ENCODE measurements around the gene TUBB1.

The TUBB1 gene

DNA sequence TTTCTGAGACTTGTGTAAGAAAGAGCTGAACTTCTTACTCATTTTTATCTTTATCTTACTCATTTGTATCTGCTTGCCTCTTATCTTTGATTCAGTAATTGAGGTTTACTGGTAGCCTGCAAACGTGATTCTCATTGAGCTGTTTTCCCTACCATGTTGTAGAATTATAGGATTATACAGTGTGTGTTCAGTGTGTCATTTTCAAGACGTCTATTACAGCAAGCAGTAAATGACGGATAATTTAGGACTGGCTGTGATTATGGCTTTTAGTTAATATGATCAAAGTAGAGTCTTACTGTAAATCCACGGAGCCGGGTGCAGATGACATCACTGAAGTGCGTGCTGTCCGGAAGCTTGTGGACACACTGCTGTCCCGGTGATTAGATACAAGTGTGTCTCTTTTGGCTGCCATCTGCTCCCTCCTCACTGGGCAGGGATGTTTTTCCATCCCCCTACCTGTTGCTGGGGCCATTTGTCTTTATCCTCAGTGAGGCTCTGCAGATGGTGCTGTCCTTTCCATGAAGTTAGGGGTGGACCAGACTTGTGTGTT lies 32.2 kb upstream of the TUBB1 start:
- H3K27ac ChIP-seq (ENCODE audit: low read depth, low read length): no peak overlapping the region
- H3K9ac ChIP-seq (ENCODE audit: low read length): no peak overlapping the region
- no peak overlapping the region for H3K4me2 ChIP-seq (ENCODE audit: low read length)
- peaks cover 20% of the 10 kb centered on the region for H3K36me3 ChIP-seq (ENCODE audit: control insufficient read depth, insufficient read depth, low read length)
- no peak overlapping the region for H3K4me3 ChIP-seq (ENCODE audit: low read length)
- no peak overlapping the region for H2BK120ac ChIP-seq (ENCODE audit: low read depth, low read length)
- H3K23ac ChIP-seq (ENCODE audit: low read length): no peak overlapping the region
- no peak overlapping the region for H2BK5ac ChIP-seq (ENCODE audit: low read length)
- peaks cover 26% of the 10 kb centered on the region for H3K79me1 ChIP-seq (ENCODE audit: low read length)
- no peak overlapping the region for H2BK15ac ChIP-seq (replicated peaks; ENCODE audit: low read depth)
- H3K4ac ChIP-seq (ENCODE audit: low read depth, low read length): no peak overlapping the region
- H4K5ac ChIP-seq (ENCODE audit: low read length): no peak overlapping the region
- H4K8ac ChIP-seq (ENCODE audit: low read depth, low read length): no peak overlapping the region
- H3K79me2 ChIP-seq (ENCODE audit: control insufficient read depth, insufficient read depth, low read length): peaks cover 30% of the 10 kb centered on the region
- H3K4me1 ChIP-seq (ENCODE audit: control insufficient read depth, low read depth, low read length): peaks cover 8% of the 10 kb centered on the region
- H3K18ac ChIP-seq (ENCODE audit: low read length): no peak overlapping the region
- no peaks in the 10 kb centered on the region for H3K27me3 ChIP-seq (ENCODE audit: insufficient read depth, low read length, poor library complexity)
- no CpG with 5 or more reads among the region's 8 CpGs for WGBS (ENCODE audit: extremely low coverage, insufficient coverage, low lambda C conversion rate)
- no peak overlapping the region for H2AK5ac ChIP-seq (ENCODE audit: low read length)
- no peak overlapping the region for H3K56ac ChIP-seq (ENCODE audit: low read length)
- no peak for DNase-seq

DNA sequence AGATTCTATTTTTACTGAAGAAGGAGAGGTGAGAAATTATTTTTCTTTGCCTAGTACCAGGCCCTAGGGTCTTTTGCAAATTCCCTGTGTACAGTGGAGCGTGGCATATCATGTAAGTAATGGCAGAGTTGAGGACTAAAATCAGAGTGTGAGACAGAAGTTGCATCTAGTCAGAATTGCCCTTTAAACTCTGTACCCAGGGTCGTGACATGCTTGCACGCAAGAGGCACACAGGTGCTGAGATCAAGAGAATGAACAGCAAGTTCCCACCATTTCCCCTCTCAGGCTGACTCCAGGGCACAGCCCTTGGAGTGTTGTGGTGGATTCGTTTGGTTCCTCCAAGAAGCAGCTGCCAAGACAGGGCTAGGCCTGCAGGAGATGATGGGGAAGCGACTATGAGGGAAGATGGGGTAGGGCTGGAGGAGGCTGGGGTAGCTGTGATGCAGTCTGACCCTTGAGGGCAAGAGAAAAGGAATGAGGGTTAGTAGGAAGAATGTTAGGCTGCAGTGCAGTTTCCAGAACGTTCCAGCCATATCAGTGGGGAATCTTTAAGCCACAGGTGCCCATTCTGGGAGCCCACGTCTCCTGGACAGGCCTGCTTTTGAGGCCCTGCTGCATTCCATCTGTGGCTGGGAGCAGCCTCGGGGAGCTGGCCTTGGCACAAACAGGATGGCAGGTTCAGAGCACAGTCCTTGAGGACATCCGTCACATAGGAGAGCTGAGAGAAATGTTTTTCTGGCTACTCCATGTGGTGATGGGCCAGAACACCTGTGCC lies 31.3 kb upstream of the TUBB1 start:
- H2BK15ac ChIP-seq (replicated peaks; ENCODE audit: low read depth): no peak overlapping the region
- H3K36me3 ChIP-seq (ENCODE audit: control insufficient read depth, insufficient read depth, low read length): peaks cover 23% of the 10 kb centered on the region
- no peak overlapping the region for H3K18ac ChIP-seq (ENCODE audit: low read length)
- no peak overlapping the region for H2BK120ac ChIP-seq (ENCODE audit: low read depth, low read length)
- H4K5ac ChIP-seq (ENCODE audit: low read length): no peak overlapping the region
- no peak overlapping the region for H3K9ac ChIP-seq (ENCODE audit: low read length)
- peaks cover 22% of the 10 kb centered on the region for H3K79me2 ChIP-seq (ENCODE audit: control insufficient read depth, insufficient read depth, low read length)
- H4K8ac ChIP-seq (ENCODE audit: low read depth, low read length): no peak overlapping the region
- DNase-seq: no peak
- H3K23ac ChIP-seq (ENCODE audit: low read length): no peak overlapping the region
- H3K4ac ChIP-seq (ENCODE audit: low read depth, low read length): no peak overlapping the region
- no CpG with 5 or more reads among the region's 9 CpGs for WGBS (ENCODE audit: extremely low coverage, insufficient coverage, low lambda C conversion rate)
- H2AK5ac ChIP-seq (ENCODE audit: low read length): no peak overlapping the region
- H3K56ac ChIP-seq (ENCODE audit: low read length): no peak overlapping the region
- peaks cover 6% of the 10 kb centered on the region for H3K4me1 ChIP-seq (ENCODE audit: control insufficient read depth, low read depth, low read length)
- H3K27me3 ChIP-seq (ENCODE audit: insufficient read depth, low read length, poor library complexity): no peaks in the 10 kb centered on the region
- H3K79me1 ChIP-seq (ENCODE audit: low read length): peaks cover 20% of the 10 kb centered on the region
- no peak overlapping the region for H2BK5ac ChIP-seq (ENCODE audit: low read length)
- no peak overlapping the region for H3K4me2 ChIP-seq (ENCODE audit: low read length)
- H3K27ac ChIP-seq (ENCODE audit: low read depth, low read length): no peak overlapping the region
- H3K4me3 ChIP-seq (ENCODE audit: low read length): no peak overlapping the region

- peaks cover 19% of the 10 kb centered on the region for H3K79me1 ChIP-seq (ENCODE audit: low read length)
- H2BK15ac ChIP-seq (replicated peaks; ENCODE audit: low read depth): no peak overlapping the region
- no peak overlapping the region for H2AK5ac ChIP-seq (ENCODE audit: low read length)
- WGBS (ENCODE audit: extremely low coverage, insufficient coverage, low lambda C conversion rate): no CpG with 5 or more reads among the region's 6 CpGs
- no peak overlapping the region for H4K5ac ChIP-seq (ENCODE audit: low read length)
- H3K27me3 ChIP-seq (ENCODE audit: insufficient read depth, low read length, poor library complexity): no peaks in the 10 kb centered on the region
- peaks cover 21% of the 10 kb centered on the region for H3K79me2 ChIP-seq (ENCODE audit: control insufficient read depth, insufficient read depth, low read length)
- H2BK120ac ChIP-seq (ENCODE audit: low read depth, low read length): no peak overlapping the region
- no peak overlapping the region for H3K9ac ChIP-seq (ENCODE audit: low read length)
- H4K8ac ChIP-seq (ENCODE audit: low read depth, low read length): no peak overlapping the region
- DNase-seq: no peak
- no peak overlapping the region for H3K27ac ChIP-seq (ENCODE audit: low read depth, low read length)
- no peak overlapping the region for H3K56ac ChIP-seq (ENCODE audit: low read length)
- H3K4me3 ChIP-seq (ENCODE audit: low read length): no peak overlapping the region
- H3K4me1 ChIP-seq (ENCODE audit: control insufficient read depth, low read depth, low read length): peaks cover 6% of the 10 kb centered on the region
- H3K4ac ChIP-seq (ENCODE audit: low read depth, low read length): no peak overlapping the region
- H3K18ac ChIP-seq (ENCODE audit: low read length): no peak overlapping the region
- H2BK5ac ChIP-seq (ENCODE audit: low read length): no peak overlapping the region
- H3K36me3 ChIP-seq (ENCODE audit: control insufficient read depth, insufficient read depth, low read length): peaks cover 27% of the 10 kb centered on the region
- H3K4me2 ChIP-seq (ENCODE audit: low read length): no peak overlapping the region
- H3K23ac ChIP-seq (ENCODE audit: low read length): no peak overlapping the region
Observed at GRCh38 chr20:58988565-58988882, 30.7 kb upstream of the TUBB1 start.

- H2BK5ac ChIP-seq (ENCODE audit: low read length): no peak overlapping the region
- H4K8ac ChIP-seq (ENCODE audit: low read depth, low read length): no peak overlapping the region
- H3K4ac ChIP-seq (ENCODE audit: low read depth, low read length): no peak overlapping the region
- H3K56ac ChIP-seq (ENCODE audit: low read length): no peak overlapping the region
- no peak overlapping the region for H2BK15ac ChIP-seq (replicated peaks; ENCODE audit: low read depth)
- no peak overlapping the region for H3K23ac ChIP-seq (ENCODE audit: low read length)
- no peak overlapping the region for H3K4me2 ChIP-seq (ENCODE audit: low read length)
- H3K4me1 ChIP-seq (ENCODE audit: control insufficient read depth, low read depth, low read length): peaks cover 1% of the 10 kb centered on the region
- H3K27ac ChIP-seq (ENCODE audit: low read depth, low read length): no peak overlapping the region
- H3K4me3 ChIP-seq (ENCODE audit: low read length): no peak overlapping the region
- no CpG with 5 or more reads among the region's 10 CpGs for WGBS (ENCODE audit: extremely low coverage, insufficient coverage, low lambda C conversion rate)
- H2BK120ac ChIP-seq (ENCODE audit: low read depth, low read length): no peak overlapping the region
- no peak overlapping the region for H4K5ac ChIP-seq (ENCODE audit: low read length)
- no peaks in the 10 kb centered on the region for H3K27me3 ChIP-seq (ENCODE audit: insufficient read depth, low read length, poor library complexity)
- H3K79me1 ChIP-seq (ENCODE audit: low read length): peaks cover 14% of the 10 kb centered on the region
- DNase-seq: no peak
- H2AK5ac ChIP-seq (ENCODE audit: low read length): no peak overlapping the region
- no peak overlapping the region for H3K9ac ChIP-seq (ENCODE audit: low read length)
- H3K36me3 ChIP-seq (ENCODE audit: control insufficient read depth, insufficient read depth, low read length): peaks cover 31% of the 10 kb centered on the region
- H3K79me2 ChIP-seq (ENCODE audit: control insufficient read depth, insufficient read depth, low read length): peaks cover 14% of the 10 kb centered on the region
- H3K18ac ChIP-seq (ENCODE audit: low read length): no peak overlapping the region
Observed at GRCh38 chr20:58989196-58989595, 30.0 kb upstream of the TUBB1 start.

DNA sequence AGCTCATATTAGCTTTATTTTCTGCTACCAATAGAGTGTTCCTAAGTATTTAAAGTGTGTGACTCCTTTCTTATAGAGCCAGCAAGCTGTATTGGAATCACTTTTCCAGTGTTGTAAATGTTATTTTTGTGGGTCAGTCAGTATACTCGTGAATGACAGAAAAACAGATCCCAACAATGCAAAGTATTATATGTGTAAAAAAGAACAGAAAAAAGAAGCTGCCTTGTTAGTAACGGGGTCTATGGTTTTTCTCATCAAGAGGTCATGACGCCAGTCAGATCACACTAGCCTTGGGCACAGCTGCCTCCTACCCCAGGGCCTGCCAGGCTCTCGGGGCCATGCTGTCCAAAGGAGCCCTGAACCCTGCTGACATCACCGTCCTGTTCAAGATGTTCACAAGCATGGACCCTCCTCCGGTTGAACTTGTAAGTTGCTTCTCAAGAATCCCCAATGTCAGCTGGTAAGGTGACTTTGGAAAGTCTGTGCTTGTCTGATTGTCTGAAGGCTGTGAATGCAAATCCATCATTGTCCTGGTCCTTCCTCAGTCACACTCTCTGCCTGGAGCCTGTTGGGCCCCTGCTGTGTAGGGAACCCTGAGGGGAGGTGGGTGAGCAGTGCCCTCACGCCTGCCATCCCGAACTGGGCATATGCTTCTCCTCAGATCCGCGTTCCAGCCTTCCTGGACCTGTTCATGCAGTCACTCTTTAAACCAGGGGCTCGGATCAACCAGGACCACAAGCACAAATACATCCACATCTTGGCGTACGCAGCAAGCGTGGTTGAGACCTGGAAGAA lies 28.4 kb upstream of the TUBB1 start:
- Histone ChIP-seq H3K27ac (ENCODE audit: low read depth, low read length) (no peak overlapping the region), H3K79me1 (ENCODE audit: low read length) (no peaks in the 10 kb centered on the region), H3K4me2 (ENCODE audit: low read length) (no peak overlapping the region), H3K27me3 (ENCODE audit: insufficient read depth, low read length, poor library complexity) (no peaks in the 10 kb centered on the region), H4K5ac (ENCODE audit: low read length) (no peak overlapping the region), H3K4ac (ENCODE audit: low read depth, low read length) (no peak overlapping the region), H3K36me3 (ENCODE audit: control insufficient read depth, insufficient read depth, low read length) (peaks cover 35% of the 10 kb centered on the region), H2BK5ac (ENCODE audit: low read length) (no peak overlapping the region), H4K8ac (ENCODE audit: low read depth, low read length) (no peak overlapping the region), H3K23ac (ENCODE audit: low read length) (no peak overlapping the region), H3K9ac (ENCODE audit: low read length) (no peak overlapping the region), H3K4me3 (ENCODE audit: low read length) (no peak overlapping the region), H2AK5ac (ENCODE audit: low read length) (no peak overlapping the region), H3K56ac (ENCODE audit: low read length) (no peak overlapping the region), H2BK120ac (ENCODE audit: low read depth, low read length) (no peak overlapping the region), H3K18ac (ENCODE audit: low read length) (no peak overlapping the region), H3K79me2 (ENCODE audit: control insufficient read depth, insufficient read depth, low read length) (no peaks in the 10 kb centered on the region), H3K4me1 (ENCODE audit: control insufficient read depth, low read depth, low read length) (no peaks in the 10 kb centered on the region), H2BK15ac (replicated peaks; ENCODE audit: low read depth) (no peak overlapping the region)
- no CpG with 5 or more reads among the region's 14 CpGs for WGBS (ENCODE audit: extremely low coverage, insufficient coverage, low lambda C conversion rate)
- DNase-seq: no peak
